Mucosa of stomach (tissue), 1 donor: ENCODE measurements around the gene GEN1.

Source experiments
- H3K27me3 ChIP-seq: one replicate; pipeline ENCODE4 v1.7.0; 2013; ENCODE audit warnings: mild to moderate bottlenecking, low read length; ENCODE audit not compliant: control insufficient read depth, insufficient read depth
- H3K36me3 ChIP-seq: one replicate; pipeline ENCODE4 v1.7.0; 2013; ENCODE audit warnings: low read length; ENCODE audit not compliant: control insufficient read depth, insufficient read depth
- H3K4me1 ChIP-seq: one replicate; pipeline ENCODE4 v1.7.0; 2013; ENCODE audit warnings: mild to moderate bottlenecking, low read length; ENCODE audit not compliant: control insufficient read depth, insufficient read depth
- H3K4me3 ChIP-seq: one replicate; pipeline ENCODE4 v1.7.0; 2013; ENCODE audit warnings: low read length
- H3K9ac ChIP-seq: one replicate; pipeline ENCODE4 v1.7.0; 2013; ENCODE audit warnings: mild to moderate bottlenecking, low read length, moderate library complexity
- H3K9me3 ChIP-seq: one replicate; pipeline ENCODE4 v1.7.0; 2013; ENCODE audit warnings: mild to moderate bottlenecking, low read length, moderate library complexity; ENCODE audit not compliant: control insufficient read depth
- donor health status: Pancreatic carcinoma.

GEN1 gene

DNA sequence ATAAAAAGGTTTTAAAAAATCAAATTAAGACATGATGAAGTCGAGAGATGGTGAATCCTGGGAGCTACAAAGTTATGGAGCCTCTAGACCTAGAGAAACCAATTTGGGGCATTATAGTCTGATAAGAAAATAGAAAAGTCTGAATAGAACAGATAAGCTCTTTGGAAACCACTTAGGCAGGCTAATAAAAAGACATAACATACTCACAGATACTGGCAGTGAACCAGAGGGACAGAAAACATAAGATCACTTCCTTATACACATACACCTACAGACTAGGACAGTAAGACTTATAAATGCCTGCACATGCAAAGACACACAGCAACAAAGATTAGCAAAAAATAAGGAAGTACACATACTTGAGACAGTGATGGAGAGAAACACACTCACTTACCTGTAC lies 20.3 kb upstream of the GEN1 start:
- no peaks in the 10 kb centered on the region for H3K36me3 ChIP-seq
- H3K9ac ChIP-seq: no peak overlapping the region
- no peaks in the 10 kb centered on the region for H3K9me3 ChIP-seq
- no peaks in the 10 kb centered on the region for H3K27me3 ChIP-seq
- no peaks in the 10 kb centered on the region for H3K4me1 ChIP-seq
- H3K4me3 ChIP-seq: no peak overlapping the region

- Histone ChIP-seq H3K27me3 (no peaks in the 10 kb centered on the region), H3K36me3 (no peaks in the 10 kb centered on the region), H3K4me1 (no peaks in the 10 kb centered on the region), H3K9me3 (no peaks in the 10 kb centered on the region), H3K4me3 (no peak overlapping the region), H3K9ac (no peak overlapping the region)
Observed at GRCh38 chr2:17735864-17736263, 18.1 kb upstream of the GEN1 start.

GRCh38 chr2:17736989-17737388 lies 16.9 kb upstream of the GEN1 start:
- no peak overlapping the region for H3K9ac ChIP-seq
- H3K4me1 ChIP-seq: no peaks in the 10 kb centered on the region
- H3K27me3 ChIP-seq: no peaks in the 10 kb centered on the region
- no peaks in the 10 kb centered on the region for H3K36me3 ChIP-seq
- H3K9me3 ChIP-seq: no peaks in the 10 kb centered on the region
- H3K4me3 ChIP-seq: no peak overlapping the region

- Histone ChIP-seq H3K27me3 (no peaks in the 10 kb centered on the region), H3K9me3 (no peaks in the 10 kb centered on the region), H3K4me1 (no peaks in the 10 kb centered on the region), H3K36me3 (no peaks in the 10 kb centered on the region), H3K9ac (no peak overlapping the region), H3K4me3 (no peak overlapping the region)
Observed at GRCh38 chr2:17740203-17740602, 13.7 kb upstream of the GEN1 start.

DNA sequence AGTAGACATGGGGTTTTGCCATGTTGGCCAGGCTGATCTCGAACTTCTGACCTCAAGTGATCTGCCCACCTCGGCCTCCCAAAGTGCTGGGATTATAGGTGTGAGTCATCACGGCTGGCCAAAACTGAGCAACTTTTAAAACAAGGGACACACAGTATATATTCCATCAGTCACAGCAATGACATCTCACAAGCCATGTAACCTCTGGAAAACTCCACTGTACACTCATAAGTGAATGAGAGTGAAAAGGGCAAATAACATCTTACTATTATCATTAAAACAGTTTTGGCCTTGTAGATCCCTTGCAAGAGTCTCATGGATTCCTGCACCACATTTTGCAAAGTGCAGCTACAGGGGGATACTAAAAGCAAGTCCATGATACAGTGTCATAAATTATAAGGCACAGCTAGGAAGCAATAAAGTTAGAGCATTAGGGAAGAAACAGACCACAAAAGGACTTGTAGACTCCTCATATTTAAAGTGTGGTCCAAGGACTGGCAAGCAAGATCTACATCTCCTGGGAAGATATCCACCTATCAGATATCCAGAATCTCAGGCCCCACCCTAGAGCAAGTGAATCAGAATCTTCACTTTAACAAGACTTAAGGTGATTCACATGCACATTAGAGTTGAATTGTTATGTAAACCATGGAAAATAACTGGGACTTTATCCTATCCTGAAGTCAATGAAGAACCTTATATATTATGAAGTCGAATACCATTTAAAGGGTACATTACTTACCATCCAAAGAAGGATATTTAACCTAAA lies 6.1 kb upstream of the GEN1 start:
- Histone ChIP-seq H3K27me3 (no peaks in the 10 kb centered on the region), H3K9ac (no peak overlapping the region), H3K4me1 (no peaks in the 10 kb centered on the region), H3K9me3 (no peaks in the 10 kb centered on the region), H3K4me3 (no peak overlapping the region), H3K36me3 (no peaks in the 10 kb centered on the region)

DNA sequence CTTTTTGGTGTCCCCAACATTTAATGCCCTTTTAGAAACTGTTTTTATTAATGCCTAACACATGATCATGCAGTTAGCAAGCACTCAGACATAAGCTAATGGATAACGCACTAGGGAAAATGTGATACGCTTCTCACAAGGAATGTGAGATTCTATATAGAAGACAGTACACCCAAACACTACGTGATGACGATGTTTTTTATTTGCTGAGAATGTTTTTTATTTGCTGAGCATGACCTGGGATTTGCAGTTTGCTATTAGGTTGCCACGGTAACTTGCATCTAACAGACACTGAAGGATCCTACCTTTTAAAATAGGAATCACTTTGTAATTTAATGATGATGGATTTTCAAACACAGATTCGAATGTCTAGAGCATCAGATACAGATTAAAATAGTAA lies 5.2 kb upstream of the GEN1 start:
- no peaks in the 10 kb centered on the region for H3K4me1 ChIP-seq
- H3K9ac ChIP-seq: no peak overlapping the region
- H3K36me3 ChIP-seq: no peaks in the 10 kb centered on the region
- no peak overlapping the region for H3K4me3 ChIP-seq
- no peaks in the 10 kb centered on the region for H3K27me3 ChIP-seq
- H3K9me3 ChIP-seq: no peaks in the 10 kb centered on the region

DNA sequence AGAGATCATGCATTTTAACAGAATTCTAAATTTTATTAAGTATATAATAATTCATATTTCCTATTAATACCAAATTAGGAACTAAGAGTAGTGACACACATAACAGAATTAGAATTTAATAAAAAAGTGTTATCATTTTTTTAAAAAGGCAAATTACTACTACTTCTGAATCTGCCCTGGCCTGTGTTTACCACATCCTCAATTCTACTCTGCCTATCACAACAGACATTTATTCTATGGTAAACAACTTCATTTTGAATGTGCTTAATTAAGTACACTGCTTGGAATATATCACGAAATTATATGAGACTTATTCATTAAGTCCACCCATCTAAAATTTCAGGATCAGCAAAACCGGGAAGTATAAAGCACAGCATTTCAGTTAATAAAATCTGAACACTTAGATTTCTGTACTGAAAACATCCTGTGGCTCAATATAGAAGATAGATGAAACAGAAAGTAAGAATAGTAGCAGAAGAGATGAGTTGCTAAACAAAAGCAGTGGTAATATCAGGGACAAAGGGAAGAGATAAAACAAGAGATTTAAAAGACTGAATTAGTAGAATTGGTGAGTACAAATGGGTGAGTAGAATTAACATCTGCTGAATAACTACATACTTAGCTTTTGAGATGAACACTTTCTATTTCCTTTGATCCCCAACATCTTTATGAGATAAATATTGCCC lies 4.0 kb upstream of the GEN1 start:
- H3K27me3 ChIP-seq: no peaks in the 10 kb centered on the region
- no peaks in the 10 kb centered on the region for H3K36me3 ChIP-seq
- no peaks in the 10 kb centered on the region for H3K9me3 ChIP-seq
- H3K9ac ChIP-seq: no peak overlapping the region
- no peak overlapping the region for H3K4me3 ChIP-seq
- H3K4me1 ChIP-seq: no peaks in the 10 kb centered on the region

DNA sequence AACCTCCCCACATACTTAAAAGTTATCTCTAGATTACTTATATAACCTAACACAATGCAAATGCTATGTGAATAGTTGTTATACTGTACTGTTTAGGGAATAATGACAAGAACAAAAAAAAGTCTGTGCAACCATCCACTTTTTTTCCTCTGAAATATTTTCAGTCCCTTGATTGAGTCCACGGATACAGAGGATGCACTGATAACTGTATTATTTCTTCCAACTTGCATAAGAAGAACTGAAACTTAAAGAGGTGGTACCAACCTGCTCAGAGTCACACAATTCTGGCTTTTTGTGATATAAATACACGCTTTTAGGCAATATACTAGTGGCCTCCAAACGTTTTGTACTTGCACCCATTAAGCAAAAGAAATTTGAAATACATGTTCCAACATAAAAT lies 1.7 kb upstream of the GEN1 start:
- Histone ChIP-seq H3K4me3 (no peak overlapping the region), H3K36me3 (no peaks in the 10 kb centered on the region), H3K27me3 (no peaks in the 10 kb centered on the region), H3K4me1 (no peaks in the 10 kb centered on the region), H3K9ac (no peak overlapping the region), H3K9me3 (no peaks in the 10 kb centered on the region)

GRCh38 chr2:17752892-17753802 lies 791 bp upstream of the GEN1 start:
- H3K4me1 ChIP-seq: no peaks in the 10 kb centered on the region

GRCh38 chr2:17754773-17755425 lies 961 bp downstream of the GEN1 start:
- Histone ChIP-seq H3K36me3 (no peaks in the 10 kb centered on the region), H3K4me3 (peak overlapping the region; percentile 57), H3K9ac (peak overlapping the region; percentile 86), H3K9me3 (no peaks in the 10 kb centered on the region), H3K4me1 (no peaks in the 10 kb centered on the region), H3K27me3 (no peaks in the 10 kb centered on the region)

More at GRCh38 chr2:17752892-17753802, 791 bp upstream of the GEN1 start:
- Histone ChIP-seq H3K9me3 (no peaks in the 10 kb centered on the region), H3K36me3 (no peaks in the 10 kb centered on the region), H3K4me3 (peak overlapping the region; percentile 57), H3K9ac (peak overlapping the region; percentile 86), H3K27me3 (no peaks in the 10 kb centered on the region)

DNA sequence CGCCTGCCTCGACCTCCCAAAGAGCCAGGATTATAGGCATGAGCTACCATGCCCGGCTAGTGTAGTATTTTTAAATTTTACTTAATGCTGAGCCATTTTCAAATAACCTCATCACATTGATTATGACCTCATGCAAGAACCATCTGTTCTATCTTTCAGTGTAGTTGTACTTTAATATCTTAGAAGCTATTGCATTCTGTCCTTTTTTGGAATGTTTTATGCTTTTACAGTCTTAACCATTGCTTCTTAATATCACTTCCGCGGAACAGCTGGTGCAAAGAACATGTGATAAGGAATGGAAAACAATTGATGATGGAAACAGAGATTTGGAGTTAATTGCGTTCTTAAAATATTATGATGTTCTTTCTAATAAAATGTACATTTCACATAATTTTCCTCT lies 2.7 kb downstream of the GEN1 start:
- no peaks in the 10 kb centered on the region for H3K9me3 ChIP-seq
- no peaks in the 10 kb centered on the region for H3K4me1 ChIP-seq
- no peaks in the 10 kb centered on the region for H3K27me3 ChIP-seq
- H3K9ac ChIP-seq: no peak overlapping the region
- H3K36me3 ChIP-seq: no peaks in the 10 kb centered on the region
- no peak overlapping the region for H3K4me3 ChIP-seq
